ENCODE measurements around the gene KLHL25.

Gene KLHL25

GRCh38 chr15:85762039-85762755 lies 32.5 kb downstream of the KLHL25 start:
- no peak for DNase-seq (ENCODE audit: low read depth in 2 of 3, low spot score in 2 of 3)

DNA sequence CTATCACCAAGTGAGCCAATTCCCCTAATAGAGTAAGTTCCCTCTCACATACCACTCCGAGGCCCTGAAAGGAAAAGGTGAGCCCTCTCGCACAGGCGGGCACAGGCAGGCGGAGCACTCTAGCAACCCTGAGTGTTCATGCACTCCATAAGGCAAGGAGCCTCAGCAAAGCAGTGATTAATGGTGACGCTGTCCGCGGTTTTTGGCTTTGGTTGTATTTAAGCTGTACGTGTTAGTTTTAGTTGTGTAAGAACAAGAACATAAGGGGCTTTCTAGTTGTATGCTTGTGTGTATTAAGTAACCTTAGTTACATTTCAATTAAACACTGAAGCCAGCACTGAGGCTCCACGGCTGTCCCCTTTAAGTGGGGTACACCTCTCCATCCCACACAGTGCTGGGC lies 33.1 kb downstream of the KLHL25 start:
- no peak for DNase-seq (ENCODE audit: low read depth in 2 of 3, low spot score in 2 of 3)

GRCh38 chr15:85760531-85761371 lies 34.0 kb downstream of the KLHL25 start:
- DNase-seq (ENCODE audit: low read depth in 2 of 3, low spot score in 2 of 3) = no peak

GRCh38 chr15:85760049-85760448 lies 34.7 kb downstream of the KLHL25 start:
- no peak for DNase-seq (ENCODE audit: low read depth in 2 of 3, low spot score in 2 of 3)

- DNase-seq (ENCODE audit: low read depth in 2 of 3, low spot score in 2 of 3) = no peak
Observed at GRCh38 chr15:85759376-85759775, 35.3 kb downstream of the KLHL25 start.

DNA sequence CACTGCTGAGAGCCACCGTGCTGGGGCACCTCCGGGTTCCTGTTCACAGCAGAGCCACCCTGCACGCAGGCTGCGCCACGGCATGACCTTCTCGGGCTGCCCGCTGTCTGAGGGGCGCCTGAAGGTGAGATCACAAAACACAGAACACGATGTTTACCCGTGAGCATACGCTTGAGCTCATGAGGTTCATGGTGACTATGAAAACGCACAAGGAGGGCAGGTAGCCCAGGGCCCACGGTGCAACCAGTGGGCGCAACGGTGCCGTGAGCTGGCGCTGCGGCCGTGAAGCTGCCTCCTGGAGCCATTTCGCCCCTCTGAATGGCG lies 36.1 kb downstream of the KLHL25 start:
- DNase-seq (ENCODE audit: low read depth in 2 of 3, low spot score in 2 of 3) = no peak

DNA sequence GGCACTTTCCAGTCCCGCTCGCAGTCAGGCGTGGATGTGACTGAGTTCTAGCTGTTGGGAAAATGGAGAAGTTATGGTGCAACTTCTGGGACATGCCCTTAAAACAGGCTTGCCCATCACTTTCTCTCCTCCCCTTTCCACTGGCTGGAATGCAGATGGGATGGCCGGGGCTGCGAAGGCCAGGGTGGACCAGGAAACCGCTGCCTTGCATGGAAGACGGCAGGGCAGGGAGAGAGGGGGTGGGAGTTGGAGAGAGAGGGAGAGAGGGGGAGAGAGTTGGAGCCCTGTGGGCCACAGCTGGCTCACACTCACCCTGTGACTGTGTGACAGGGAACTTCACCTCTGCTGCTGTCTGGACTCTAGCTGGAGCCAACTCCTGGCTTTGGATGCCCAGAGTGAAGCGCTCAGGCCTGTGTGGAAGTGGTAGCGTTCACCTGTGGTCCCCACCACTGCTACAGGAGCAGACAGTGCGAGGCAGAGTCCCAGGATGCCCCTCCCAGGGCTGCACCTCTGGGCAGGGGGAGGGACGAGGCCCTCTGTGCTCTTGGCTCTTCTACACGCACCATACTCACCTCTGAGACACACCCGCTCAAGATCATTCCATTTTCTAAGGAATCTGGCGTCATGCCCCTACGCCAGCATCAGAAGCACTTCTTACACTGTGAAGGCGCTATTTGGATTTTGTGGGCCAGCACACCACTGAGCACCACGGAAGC lies 36.6 kb downstream of the KLHL25 start:
- DNase-seq (ENCODE audit: low read depth in 2 of 3, low spot score in 2 of 3) = no peak

DNA sequence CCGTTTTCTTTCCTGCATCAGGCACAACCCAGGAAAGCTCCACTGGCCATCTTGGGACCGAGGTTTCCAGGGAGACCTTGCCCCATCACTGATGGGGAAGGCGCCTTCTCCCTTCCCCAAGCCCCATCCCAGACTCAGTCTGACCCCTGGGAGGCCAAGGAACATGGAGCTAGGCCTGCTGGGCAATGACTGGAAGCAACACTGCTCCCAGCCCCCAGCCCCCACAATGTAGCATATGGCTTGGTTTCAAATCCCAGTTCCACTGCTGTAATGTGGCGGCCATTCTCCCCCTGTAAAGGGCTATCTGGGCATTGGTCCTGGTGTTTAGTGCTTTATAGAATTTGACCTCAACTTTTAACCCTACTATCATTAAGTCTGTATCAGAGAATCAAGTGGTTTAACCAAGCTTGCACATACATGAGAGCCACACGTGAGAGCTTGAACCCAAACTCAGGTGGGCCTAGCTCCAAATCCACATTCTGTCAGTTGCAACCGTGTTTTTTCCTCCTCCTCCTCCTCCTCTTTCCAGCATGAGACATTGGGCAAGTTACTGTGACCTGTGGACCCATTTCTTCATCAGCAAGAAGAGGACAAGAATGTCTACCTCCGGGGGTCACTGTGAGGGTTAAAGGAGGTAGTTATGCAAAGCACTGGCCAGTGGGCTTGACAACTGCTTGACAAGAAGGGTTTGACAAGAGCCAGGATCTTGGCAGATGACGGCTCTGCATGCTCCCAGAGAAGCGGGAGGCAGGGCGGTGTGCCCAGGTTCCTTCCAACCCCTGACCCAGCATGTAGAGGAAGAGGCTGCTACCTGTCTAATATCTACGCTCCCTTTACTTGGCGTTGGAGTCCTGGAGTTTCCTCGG lies 37.4 kb downstream of the KLHL25 start:
- no peak for DNase-seq (ENCODE audit: low read depth in 2 of 3, low spot score in 2 of 3)

- no peak for DNase-seq (ENCODE audit: low read depth in 2 of 3, low spot score in 2 of 3)
Observed at GRCh38 chr15:85756411-85757072, 38.2 kb downstream of the KLHL25 start.

DNA sequence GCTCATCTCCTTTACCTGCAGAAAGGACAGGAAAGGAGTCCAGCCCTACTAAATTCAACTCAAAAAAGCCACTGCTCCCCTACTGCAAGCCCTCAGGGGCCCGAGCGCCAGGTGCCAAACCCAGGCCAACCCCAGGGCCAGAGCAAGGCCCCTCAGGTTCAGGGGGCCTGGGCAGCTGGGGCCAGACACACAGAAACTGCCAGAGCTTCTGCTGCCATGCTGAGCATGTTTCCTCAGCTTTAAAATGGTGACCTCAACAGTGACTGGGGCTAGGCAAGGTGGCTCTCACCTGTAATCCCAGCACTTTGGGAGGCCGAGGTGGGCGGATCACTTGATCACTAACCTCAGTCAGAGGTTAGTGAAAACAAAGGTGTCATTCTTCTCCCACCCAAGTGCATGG lies 38.8 kb downstream of the KLHL25 start:
- no peak for DNase-seq (ENCODE audit: low read depth in 2 of 3, low spot score in 2 of 3)

GRCh38 chr15:85755471-85755870 lies 39.3 kb downstream of the KLHL25 start:
- DNase-seq (ENCODE audit: low read depth in 2 of 3, low spot score in 2 of 3) = no peak

DNA sequence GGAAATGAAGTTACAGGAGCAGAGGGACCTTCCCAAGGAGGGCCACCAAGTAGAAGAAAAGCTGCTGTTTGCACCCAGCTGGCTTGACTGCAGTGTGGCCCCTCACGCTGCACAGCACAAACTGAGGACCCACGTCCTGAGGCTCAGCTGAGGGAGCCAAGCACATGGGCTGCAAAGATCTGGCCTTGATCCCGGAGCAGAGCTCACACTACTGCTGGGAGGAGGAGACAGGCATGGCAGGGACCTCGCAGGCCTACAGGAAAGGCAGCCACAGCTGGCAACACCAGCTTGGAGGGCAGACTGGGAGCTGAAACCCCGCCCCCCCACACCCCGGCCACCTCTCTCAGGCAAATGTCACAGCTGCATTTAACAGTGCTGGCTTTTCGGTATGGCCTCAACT lies 39.7 kb downstream of the KLHL25 start:
- DNase-seq (ENCODE audit: low read depth in 2 of 3, low spot score in 2 of 3) = no peak

DNA sequence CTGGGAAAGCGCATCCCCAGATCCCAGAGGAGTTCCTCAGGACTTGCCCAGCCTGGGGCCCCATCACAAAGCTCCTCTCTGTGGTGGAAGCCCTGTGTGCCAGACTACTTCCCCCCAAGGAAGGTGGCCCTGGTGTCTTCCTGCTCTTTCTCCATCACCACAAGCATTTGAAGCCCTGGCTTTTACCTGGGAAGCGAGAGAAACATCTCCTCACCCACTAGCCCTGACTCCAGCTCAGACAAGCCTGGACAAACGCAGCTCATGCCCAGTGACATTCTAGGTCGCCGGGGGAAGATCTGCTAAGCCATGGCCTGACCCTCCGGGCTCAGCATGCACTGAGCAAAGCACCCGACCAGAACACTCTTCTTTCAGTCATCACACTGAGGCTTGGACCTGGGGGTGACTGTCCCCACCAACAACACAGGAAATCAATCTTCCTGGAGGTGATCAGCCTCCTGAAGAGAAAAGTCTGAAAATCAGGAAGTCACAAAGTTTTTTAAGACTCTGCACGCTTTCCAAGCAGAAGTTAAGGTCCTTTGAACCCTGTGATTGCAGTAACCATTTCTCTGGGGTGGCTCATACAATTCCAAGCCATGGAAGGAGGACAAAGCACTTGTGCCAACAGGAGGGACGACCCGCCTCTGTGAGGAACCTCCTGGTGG lies 40.8 kb downstream of the KLHL25 start:
- no peak for DNase-seq (ENCODE audit: low read depth in 2 of 3, low spot score in 2 of 3)

- DNase-seq (ENCODE audit: low read depth in 2 of 3, low spot score in 2 of 3) = no peak
Observed at GRCh38 chr15:85753261-85753660, 41.5 kb downstream of the KLHL25 start.

- no peak for DNase-seq (ENCODE audit: low read depth in 2 of 3, low spot score in 2 of 3)
Observed at GRCh38 chr15:85752491-85752961, 42.2 kb downstream of the KLHL25 start.

- no peak for DNase-seq (ENCODE audit: low read depth in 2 of 3, low spot score in 2 of 3)
Observed at GRCh38 chr15:85752124-85752475, 42.6 kb downstream of the KLHL25 start.

GRCh38 chr15:85751291-85752123 lies 43.2 kb downstream of the KLHL25 start:
- no peak for DNase-seq (ENCODE audit: low read depth in 2 of 3, low spot score in 2 of 3)

GRCh38 chr15:85750319-85751290 lies 44.1 kb downstream of the KLHL25 start:
- no peak for DNase-seq (ENCODE audit: low read depth in 2 of 3, low spot score in 2 of 3)

Measured in activated CD8-positive, alpha-beta memory T cell treated with anti-CD3 and anti-CD28 coated beads for 48 hours (primary cell).